Endodermal cell (in vitro differentiated cells): Measurements from ENCODE around the gene COL8A1. TPM values are rescaled to one million over a fixed set of nuclear protein-coding genes. Genes with fewer than 3 reads are reported as not detected.

Experiments
- DNase-seq: peaks from one replicate; pipeline ENCODE4 v3.0.0-alpha.2; 2017
- H3K27ac ChIP-seq: 2 replicates; pipeline ENCODE4 v1.5.1; 2013; ENCODE audit warnings: mild to moderate bottlenecking, low read depth, low read length, moderate library complexity
- H3K27me3 ChIP-seq: 2 replicates; pipeline ENCODE4 v1.6.1; 2013; ENCODE audit warnings: mild to moderate bottlenecking, low read length, moderate library complexity; ENCODE audit not compliant: insufficient read depth, control insufficient read depth, poor library complexity, severe bottlenecking
- H3K36me3 ChIP-seq: 2 replicates; pipeline ENCODE4 v1.7.0; 2013; ENCODE audit warnings: mild to moderate bottlenecking, low read length, moderate library complexity; ENCODE audit not compliant: control insufficient read depth, insufficient read depth
- H3K4me1 ChIP-seq: one replicate; pipeline ENCODE4 v1.7.0; 2013; ENCODE audit warnings: low read length; ENCODE audit not compliant: control insufficient read depth, insufficient read depth
- H3K4me3 ChIP-seq: 2 replicates; pipeline ENCODE4 v1.5.1; 2013; ENCODE audit warnings: mild to moderate bottlenecking, low read length, moderate library complexity
- H3K9ac ChIP-seq: 2 replicates; pipeline ENCODE4 v1.6.1; 2013; ENCODE audit warnings: mild to moderate bottlenecking, low read length, moderate library complexity; ENCODE audit not compliant: poor library complexity, severe bottlenecking; ENCODE audit errors: extremely low read depth
- H3K9me3 ChIP-seq: 2 replicates; pipeline ENCODE4 v1.6.1; 2013; ENCODE audit warnings: mild to moderate bottlenecking, low read length, moderate library complexity; ENCODE audit not compliant: control insufficient read depth
- H3K27ac Mint-ChIP-seq: 2 replicates; pipeline ENCODE4 v1.8.0; 2020; ENCODE audit warnings: mixed read lengths
- H3K27me3 Mint-ChIP-seq: 2 replicates; pipeline ENCODE4 v1.8.0; 2021; ENCODE audit warnings: mild to moderate bottlenecking, mixed read lengths; ENCODE audit not compliant: insufficient read depth
- H3K36me3 Mint-ChIP-seq: 2 replicates; pipeline ENCODE4 v1.8.0; 2020; ENCODE audit warnings: low read depth, mixed read lengths
- H3K4me1 Mint-ChIP-seq: 2 replicates; pipeline ENCODE4 v1.8.0; 2020; ENCODE audit warnings: mixed read lengths
- H3K4me3 Mint-ChIP-seq: 2 replicates; pipeline ENCODE4 v1.8.0; 2020; ENCODE audit warnings: mild to moderate bottlenecking, moderate library complexity, mixed read lengths
- H3K9me3 Mint-ChIP-seq: 2 replicates; pipeline ENCODE4 v1.8.0; 2020; ENCODE audit warnings: mild to moderate bottlenecking, mixed read lengths
- CTCF ChIP-seq: fragments of 200-600 bp; sonication (generic); conservative IDR thresholded peaks from 2 replicates; pipeline ENCODE4 v1.5.0; 2021; ENCODE audit warnings: antibody characterized with exemption, mild to moderate bottlenecking
- WGBS, 2 experiments: methylation state at CpG; one replicate each; pipeline versions ENCODE4 v1.1.5 to v1.1.7; 2013; ENCODE audit warnings: missing lambda C conversion rate in 2 of 2, mixed read lengths in 1 of 2; ENCODE audit not compliant: insufficient coverage in 1 of 2, insufficient read length in 1 of 2; 5-methylcytosine and 5-hydroxymethylcytosine counted together
- total RNA-seq, 2 donors: library from RNA; stranded (reverse); fragmentation: NEBNext Ultra II Directional in 1 of 2; extraction: Animal tissue kit (Norgen Biotek cat#: 25700) in 1 of 2; gene quantifications; 2 replicates in 1 of 2; 3 replicates in 1 of 2; pipeline ENCODE4 v1.2.1, GENCODE V29; 2021

Gene COL8A1
- total RNA-seq, 2 donors from 2014 or later: 3.5 to 3.9 TPM

- TF ChIP-seq CTCF: no peak
- Mint-ChIP-seq H3K36me3 (no peaks in the 10 kb centered on the region), H3K4me3 (no peak overlapping the region), H3K9me3 (no peaks in the 10 kb centered on the region), H3K27ac (no peak overlapping the region), H3K4me1 (no peaks in the 10 kb centered on the region), H3K27me3 (no peaks in the 10 kb centered on the region)
- Histone ChIP-seq H3K9ac (no peak overlapping the region), H3K36me3 (no peaks in the 10 kb centered on the region), H3K4me1 (no peaks in the 10 kb centered on the region), H3K27me3 (no peaks in the 10 kb centered on the region), H3K27ac (no peak overlapping the region), H3K9me3 (no peaks in the 10 kb centered on the region), H3K4me3 (no peak overlapping the region)
- no peak for DNase-seq
- WGBS, 2 experiments: 88 to 90% methylated on average over 1 of the region's 1 CpG
Measured at GRCh38 chr3:99626417-99626788, 12.0 kb upstream of the COL8A1 start.

- Histone ChIP-seq H3K4me3 (no peak overlapping the region), H3K9me3 (no peaks in the 10 kb centered on the region), H3K27ac (no peak overlapping the region), H3K36me3 (no peaks in the 10 kb centered on the region), H3K9ac (no peak overlapping the region), H3K27me3 (no peaks in the 10 kb centered on the region), H3K4me1 (no peaks in the 10 kb centered on the region)
- H3K9me3 Mint-ChIP-seq: no peaks in the 10 kb centered on the region
- no peaks in the 10 kb centered on the region for H3K4me1 Mint-ChIP-seq
- no peak for DNase-seq
- peak; percentile 29 for TF ChIP-seq CTCF
- H3K27me3 Mint-ChIP-seq: no peaks in the 10 kb centered on the region
- 42 to 64% methylated on average over 2 to 3 of the region's 4 CpGs for WGBS, 2 experiments
- H3K4me3 Mint-ChIP-seq: no peak overlapping the region
- H3K27ac Mint-ChIP-seq: no peak overlapping the region
- H3K36me3 Mint-ChIP-seq: no peaks in the 10 kb centered on the region
Measured at GRCh38 chr3:99627062-99627826, 11.2 kb upstream of the COL8A1 start.

- no peak overlapping the region for H3K9ac ChIP-seq
- Mint-ChIP-seq H3K9me3 (no peaks in the 10 kb centered on the region), H3K4me3 (no peak overlapping the region), H3K4me1 (peaks cover 4% of the 10 kb centered on the region), H3K36me3 (no peaks in the 10 kb centered on the region), H3K27ac (no peak overlapping the region), H3K27me3 (peaks cover 11% of the 10 kb centered on the region)
- H3K27ac ChIP-seq: no peak overlapping the region
- no peak for DNase-seq
- H3K9me3 ChIP-seq: no peaks in the 10 kb centered on the region
- no peak for TF ChIP-seq CTCF
- peaks cover under 1% of the 10 kb centered on the region for H3K27me3 ChIP-seq
- WGBS, 2 experiments: 97% methylated on average over 1 of the region's 1 CpG; no CpG with 5 or more reads in 1 of the 2 experiments
- H3K4me3 ChIP-seq: no peak overlapping the region
- H3K36me3 ChIP-seq: no peaks in the 10 kb centered on the region
- H3K4me1 ChIP-seq: no peaks in the 10 kb centered on the region
Measured at GRCh38 chr3:99630815-99631214, 7.6 kb upstream of the COL8A1 start.
